ENCODE results near the gene DNM3.

Gene DNM3

GRCh38 chr1:172120381-172120780 is 279.1 kb downstream of the DNM3 start:
- no peak for DNase-seq

- no peak for DNase-seq
Measured at GRCh38 chr1:172121081-172121717, 279.9 kb downstream of the DNM3 start.

- no peak for DNase-seq
Measured at GRCh38 chr1:172122381-172122780, 281.1 kb downstream of the DNM3 start.

GRCh38 chr1:172125250-172125649 is 284.0 kb downstream of the DNM3 start:
- no peak for DNase-seq

GRCh38 chr1:172125812-172126430 is 284.6 kb downstream of the DNM3 start:
- DNase-seq, result no peak

GRCh38 chr1:172132836-172133235 is 291.5 kb downstream of the DNM3 start:
- DNase-seq, result no peak

GRCh38 chr1:172134087-172134731 is 292.9 kb downstream of the DNM3 start:
- DNase-seq, result no peak

GRCh38 chr1:172135076-172135672 is 293.9 kb downstream of the DNM3 start:
- DNase-seq, result no peak

- no peak for DNase-seq
Measured at GRCh38 chr1:172135978-172136610, 294.8 kb downstream of the DNM3 start.

- no peak for DNase-seq
Measured at GRCh38 chr1:172136925-172137324, 295.6 kb downstream of the DNM3 start.

GRCh38 chr1:172137703-172138454 is 296.6 kb downstream of the DNM3 start:
- DNase-seq, result no peak

- DNase-seq, result no peak
Measured at GRCh38 chr1:172138634-172139033, 297.3 kb downstream of the DNM3 start.

GRCh38 chr1:172139196-172139595 is 297.9 kb downstream of the DNM3 start:
- DNase-seq, result no peak

- DNase-seq, result no peak
Measured at GRCh38 chr1:172140072-172140471, 298.8 kb downstream of the DNM3 start.

GRCh38 chr1:172140591-172140990 is 299.3 kb downstream of the DNM3 start:
- no peak for DNase-seq

GRCh38 chr1:172141341-172141881 is 300.1 kb downstream of the DNM3 start:
- DNase-seq, result no peak

- no peak for DNase-seq
Measured at GRCh38 chr1:172142324-172142723, 301.0 kb downstream of the DNM3 start.

GRCh38 chr1:172143384-172144055 is 302.2 kb downstream of the DNM3 start:
- DNase-seq, result no peak

GRCh38 chr1:172144445-172145061 is 303.3 kb downstream of the DNM3 start:
- no peak for DNase-seq

GRCh38 chr1:172145231-172145651 is 303.9 kb downstream of the DNM3 start:
- no peak for DNase-seq

- DNase-seq, result no peak
Measured at GRCh38 chr1:172145656-172146055, 304.4 kb downstream of the DNM3 start.
